22Rv1 (cell line): Measurements from ENCODE around the gene TMEM158.

ENCODE experiments used
- H3K27ac ChIP-seq: fragments of 450-650 bp; 2 replicates; pipeline ENCODE4 v1.5.1; 2017
- CTCF ChIP-seq: fragments of 450-650 bp; IDR thresholded peaks from 2 replicates; pipeline ENCODE4 v1.5.1; 2017; ENCODE audit warnings: mild to moderate bottlenecking
- ZFX ChIP-seq: fragments of 450-650 bp; IDR thresholded peaks from 2 replicates; pipeline ENCODE4 v1.6.1; 2017; ENCODE audit warnings: antibody characterized with exemption, borderline replicate concordance

TMEM158 gene

GRCh38 chr3:45267097-45267496, 41.0 kb upstream of the TMEM158 start:
- no peak overlapping the region for H3K27ac ChIP-seq
- TF ChIP-seq CTCF = no peak
- no peak for TF ChIP-seq ZFX

- no peak for TF ChIP-seq CTCF
- no peak for TF ChIP-seq ZFX
- H3K27ac ChIP-seq = no peak overlapping the region
These were observed 35.4 kb upstream of the TMEM158 start for GRCh38 chr3:45261333-45262110.

GRCh38 chr3:45259133-45259532, 33.0 kb upstream of the TMEM158 start:
- no peak overlapping the region for H3K27ac ChIP-seq
- TF ChIP-seq ZFX (no peak), CTCF (no peak)

GRCh38 chr3:45258317-45258716, 32.2 kb upstream of the TMEM158 start:
- TF ChIP-seq CTCF (no peak), ZFX (no peak)

GRCh38 chr3:45253316-45253715, 27.2 kb upstream of the TMEM158 start:
- TF ChIP-seq ZFX (no peak), CTCF (no peak)

More at GRCh38 chr3:45258317-45258716, 32.2 kb upstream of the TMEM158 start:
- H3K27ac ChIP-seq = no peak overlapping the region

GRCh38 chr3:45252826-45253225, 26.7 kb upstream of the TMEM158 start:
- no peak overlapping the region for H3K27ac ChIP-seq
- TF ChIP-seq CTCF (no peak), ZFX (no peak)

More at GRCh38 chr3:45253316-45253715, 27.2 kb upstream of the TMEM158 start:
- H3K27ac ChIP-seq = no peak overlapping the region

- TF ChIP-seq ZFX (no peak), CTCF (no peak)
- no peak overlapping the region for H3K27ac ChIP-seq
These were observed 23.3 kb upstream of the TMEM158 start for GRCh38 chr3:45249391-45249790.
